NCI-H128 (cell line): ENCODE measurements around the gene P2RY12.
"Not testable (repeated sequence)": the region's sequence is repeated elsewhere in the genome, so short reads cannot be mapped to it uniquely, and the experiment has no call there.

Experiments used
- DNase-seq: peaks from one replicate; lab custom pipeline; 2025; ENCODE audit not compliant: unreplicated experiment; lab: John Stamatoyannopoulos, UW

The P2RY12 gene

GRCh38 chr3:151393941-151394340 lies 9.4 kb upstream of the P2RY12 start:
- DNase-seq = no peak

DNA sequence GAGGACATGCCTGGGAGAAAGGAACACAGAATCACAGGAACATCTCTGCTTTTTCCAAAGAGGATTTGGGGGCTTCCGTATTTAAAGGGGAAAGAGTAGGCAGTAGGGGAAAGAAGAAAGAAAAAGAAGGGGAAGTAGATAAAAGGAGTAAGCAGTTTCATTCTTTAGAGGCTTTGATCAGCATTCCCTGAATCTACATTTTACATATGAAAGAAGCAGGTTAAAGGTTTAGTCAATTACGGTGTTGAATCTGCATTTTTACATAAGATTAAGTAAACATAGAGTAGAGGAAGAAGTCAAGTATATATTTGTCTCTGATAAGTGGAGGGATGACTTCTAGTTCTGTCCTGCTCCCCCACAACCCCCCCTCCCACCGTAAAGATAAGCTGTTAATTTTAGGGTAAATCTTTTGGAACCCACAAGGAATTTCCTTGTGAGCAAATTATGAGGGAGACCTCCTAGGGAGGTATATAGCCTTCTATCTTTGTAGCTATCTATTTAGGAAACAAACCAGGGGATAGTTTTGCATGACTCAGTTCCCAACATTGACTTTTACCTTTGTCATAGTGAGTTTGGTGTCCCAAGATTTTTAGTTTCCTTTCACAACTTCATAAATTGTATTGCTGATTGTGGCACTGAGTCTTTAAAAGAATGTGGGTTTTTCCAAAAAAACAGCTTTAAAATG lies 8.7 kb upstream of the P2RY12 start:
- no peak for DNase-seq

DNA sequence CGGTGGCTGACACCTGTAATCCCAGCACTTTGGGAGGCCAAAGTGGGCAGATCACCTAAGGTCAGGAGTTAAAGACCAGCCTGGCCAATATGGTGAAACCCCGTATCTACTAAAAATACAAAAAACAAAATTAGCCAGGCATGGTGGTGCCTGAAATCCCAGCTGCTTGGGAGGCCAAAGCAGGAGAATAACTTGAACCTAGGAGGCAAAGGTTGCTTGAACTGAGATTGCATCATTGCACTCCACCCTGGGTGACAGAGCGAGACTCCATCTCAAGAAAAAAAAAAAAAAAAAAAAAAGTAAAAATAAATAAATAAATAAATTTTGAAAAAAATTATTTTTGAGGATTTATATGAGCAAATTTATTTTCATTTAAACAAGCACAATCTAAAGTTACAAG lies 7.6 kb upstream of the P2RY12 start:
- DNase-seq = not testable (repeated sequence)

- no peak for DNase-seq
Observed at GRCh38 chr3:151391720-151392119, 7.2 kb upstream of the P2RY12 start.

- DNase-seq = no peak
Observed at GRCh38 chr3:151387842-151388241, 3.3 kb upstream of the P2RY12 start.

DNA sequence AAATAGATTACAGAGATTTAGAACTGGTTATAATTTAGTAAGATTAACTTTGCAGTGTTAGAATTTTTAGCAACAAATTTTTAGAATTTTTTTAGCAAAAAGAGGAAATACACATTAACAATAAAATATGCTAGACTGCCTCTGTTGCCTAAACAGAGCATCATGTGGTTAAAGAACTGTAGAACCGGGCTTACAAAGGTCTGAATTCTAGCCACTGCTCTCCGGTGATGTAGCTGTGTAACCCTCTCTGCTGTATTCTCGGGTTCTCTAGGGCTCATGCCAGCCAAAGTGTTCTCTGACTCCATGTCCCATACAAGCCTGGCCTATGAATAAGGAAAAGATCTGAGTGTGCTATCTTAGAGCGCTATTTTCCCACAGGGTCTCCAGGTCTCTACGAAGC lies 2.9 kb upstream of the P2RY12 start:
- DNase-seq = no peak

- DNase-seq = no peak
Observed at GRCh38 chr3:151386056-151386455, 1.5 kb upstream of the P2RY12 start.

DNA sequence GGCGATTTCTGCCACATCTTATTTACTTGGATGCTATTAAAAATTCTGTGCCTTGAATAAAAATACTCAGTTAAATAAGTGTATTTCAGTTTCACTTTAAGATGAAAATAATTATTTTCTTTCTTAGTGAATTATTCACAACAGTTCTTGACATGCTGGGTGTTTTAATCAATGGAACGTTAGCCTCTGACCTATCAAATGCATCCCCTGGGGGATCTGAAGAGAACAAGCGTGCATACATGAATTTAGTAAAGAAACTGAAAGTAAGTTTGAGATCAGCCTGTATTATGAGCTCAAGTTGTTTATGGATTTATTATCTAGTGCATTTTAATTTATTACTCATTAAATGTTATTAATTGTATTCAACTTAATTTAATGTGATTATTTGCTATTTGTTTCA lies 597 bp downstream of the P2RY12 start:
- no peak for DNase-seq

DNA sequence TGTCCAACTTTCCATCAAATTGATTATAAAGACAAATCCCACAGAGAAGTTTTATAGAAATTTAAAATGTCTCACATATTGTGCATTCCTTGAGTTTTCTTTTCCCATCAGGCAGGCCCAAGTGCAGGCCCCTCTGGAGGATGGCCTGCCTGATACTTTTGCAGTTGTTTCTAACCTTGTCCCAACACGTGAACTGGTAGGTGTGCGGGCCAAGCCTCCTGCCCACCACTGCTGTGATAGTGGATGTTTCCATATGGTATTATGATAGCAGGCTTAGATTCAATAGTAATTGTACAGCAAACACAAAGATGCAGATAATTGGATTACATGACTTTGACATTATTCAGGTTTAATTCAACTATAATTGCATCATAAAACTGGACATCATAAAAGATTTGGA lies 1.4 kb downstream of the P2RY12 start:
- DNase-seq = no peak

DNA sequence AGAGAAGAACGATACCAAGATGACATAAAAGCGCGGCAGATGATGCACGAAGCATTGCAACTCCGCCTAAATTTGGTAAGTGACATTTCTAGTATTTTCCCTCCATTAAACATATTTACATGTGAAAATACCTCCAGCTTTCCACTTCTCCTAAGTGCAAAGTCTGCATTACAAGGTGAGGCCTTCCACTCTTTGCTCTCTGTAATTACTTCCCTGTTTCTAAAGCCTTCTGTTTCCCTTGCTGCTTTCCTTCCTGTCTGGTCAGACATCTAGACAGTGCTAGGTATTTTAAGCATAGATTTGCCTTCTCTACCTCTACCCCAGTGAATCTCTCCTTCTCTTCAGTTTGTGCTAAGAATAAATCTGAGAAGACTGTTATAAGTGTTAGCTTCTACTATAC lies 1.9 kb downstream of the P2RY12 start:
- DNase-seq = no peak

GRCh38 chr3:151379083-151379734 lies 5.3 kb downstream of the P2RY12 start:
- no peak for DNase-seq

GRCh38 chr3:151377768-151378385 lies 6.7 kb downstream of the P2RY12 start:
- DNase-seq = no peak

- no peak for DNase-seq
Observed at GRCh38 chr3:151372063-151372820, 12.3 kb downstream of the P2RY12 start.

GRCh38 chr3:151371526-151371925 lies 13.0 kb downstream of the P2RY12 start:
- DNase-seq = no peak

GRCh38 chr3:151367448-151367847 lies 17.1 kb downstream of the P2RY12 start:
- no peak for DNase-seq

- no peak for DNase-seq
Observed at GRCh38 chr3:151366993-151367392, 17.6 kb downstream of the P2RY12 start.

DNA sequence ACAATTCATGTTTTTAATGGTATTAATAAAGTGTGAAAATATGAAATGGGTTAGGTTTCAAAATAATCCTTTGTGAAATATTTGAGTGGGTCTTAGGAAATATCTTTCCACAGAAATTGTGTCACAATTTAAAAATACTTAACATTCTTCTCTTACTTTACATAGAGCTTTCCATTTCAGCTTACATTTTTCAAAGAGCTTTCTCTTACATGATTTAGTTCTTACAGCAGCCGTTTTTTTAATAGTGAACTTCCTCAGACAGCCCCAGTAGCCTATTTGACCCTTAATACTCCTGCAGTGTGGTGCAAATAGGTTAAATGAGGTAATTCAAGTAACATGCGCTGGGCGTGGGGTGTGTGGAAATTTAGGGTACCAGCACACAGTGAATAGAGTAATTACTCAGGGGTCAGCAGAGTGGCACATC lies 21.8 kb downstream of the P2RY12 start:
- no peak for DNase-seq

DNA sequence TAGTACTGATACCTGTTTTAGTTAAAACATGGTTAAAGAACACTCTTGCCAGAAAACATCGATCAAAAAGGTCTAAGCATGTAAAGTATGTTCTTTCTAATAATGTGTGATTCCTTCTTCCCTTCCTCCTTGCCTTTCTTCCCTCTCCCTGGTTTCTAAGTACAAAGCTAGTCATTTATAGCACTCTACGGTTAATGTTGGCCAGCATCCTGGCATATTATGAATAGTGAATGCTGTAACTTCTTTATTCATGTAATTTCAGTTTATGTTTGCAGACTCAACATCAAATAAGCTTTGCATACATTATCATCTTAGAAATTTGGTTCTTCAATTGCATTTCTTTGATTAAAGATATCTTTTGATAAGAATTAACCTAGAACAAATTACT lies 27.1 kb downstream of the P2RY12 start:
- no peak for DNase-seq

DNA sequence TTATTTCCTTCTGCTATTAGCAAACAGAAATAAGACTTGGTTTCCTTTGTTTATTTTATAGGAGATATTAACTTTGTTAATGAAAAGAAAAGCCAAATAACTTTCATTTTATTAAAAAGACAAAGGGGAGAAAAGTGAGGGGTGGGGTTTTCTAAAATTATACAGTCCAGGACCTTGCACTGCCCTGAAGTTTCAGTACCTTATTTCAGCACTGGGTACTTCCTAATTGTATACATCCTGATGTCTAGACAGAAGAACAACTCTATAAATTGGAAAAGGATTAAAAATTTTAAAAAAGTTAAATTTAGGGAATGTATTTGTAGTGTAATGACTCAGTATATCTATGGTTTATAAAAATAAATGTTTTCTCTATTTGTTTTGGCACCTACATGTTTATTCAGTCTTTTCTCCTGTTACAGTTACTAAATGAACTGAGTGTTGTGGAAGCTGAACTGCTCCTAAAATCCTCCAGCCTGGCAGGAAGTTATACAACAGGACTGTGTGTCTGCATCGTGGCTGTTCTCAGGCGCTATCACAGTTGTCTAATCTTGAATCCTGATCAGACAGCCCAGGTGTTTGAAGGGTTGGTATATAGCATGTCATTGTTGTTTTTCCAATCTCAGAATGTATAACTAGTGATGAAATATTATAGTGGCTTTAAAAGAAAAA lies 27.6 kb downstream of the P2RY12 start:
- DNase-seq = no peak

DNA sequence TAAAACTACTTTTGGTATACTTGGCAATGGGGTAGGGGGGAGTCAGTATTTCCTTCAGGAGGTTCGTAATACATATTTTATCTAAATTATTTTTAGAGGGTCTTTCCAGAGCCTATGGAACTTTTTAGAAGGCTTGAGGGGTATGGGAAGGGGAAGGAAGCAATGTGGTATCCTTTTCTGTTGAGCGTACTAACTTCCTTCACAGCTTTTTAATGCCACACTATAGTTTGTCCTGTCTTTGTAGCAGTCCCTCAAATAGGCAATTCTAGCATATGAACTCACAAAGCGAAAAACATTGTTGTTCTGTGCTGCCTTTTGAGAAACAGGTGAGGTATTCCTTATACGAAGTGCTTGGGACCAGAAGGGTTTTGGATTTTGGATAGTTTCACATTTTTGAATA lies 32.9 kb downstream of the P2RY12 start:
- no peak for DNase-seq

GRCh38 chr3:151351219-151351618 lies 33.3 kb downstream of the P2RY12 start:
- no peak for DNase-seq
